GM12874 (cell line): ENCODE results near the gene IL6R.

Source experiments
- CTCF ChIP-seq: IDR thresholded peaks from 2 replicates; pipeline ENCODE4 v1.5.1; 2011; ENCODE audit warnings: low read depth, mild to moderate bottlenecking, control low read depth, low read length, moderate library complexity; ENCODE audit not compliant: insufficient read depth

IL6R gene

GRCh38 chr1:154433161-154433764 lies 28.1 kb downstream of the IL6R start:
- no peak for TF ChIP-seq CTCF

- TF ChIP-seq CTCF = no peak
Observed at GRCh38 chr1:154434346-154435085, 29.4 kb downstream of the IL6R start.

GRCh38 chr1:154435599-154436200 lies 30.6 kb downstream of the IL6R start:
- TF ChIP-seq CTCF = no peak

- no peak for TF ChIP-seq CTCF
Observed at GRCh38 chr1:154436433-154436832, 31.3 kb downstream of the IL6R start.

GRCh38 chr1:154440036-154440804 lies 35.1 kb downstream of the IL6R start:
- TF ChIP-seq CTCF = no peak

GRCh38 chr1:154441241-154441888 lies 36.2 kb downstream of the IL6R start:
- no peak for TF ChIP-seq CTCF
